HCT116 (cell line): ENCODE data around the gene CACNA1C. TPM values are rescaled to one million over a fixed set of nuclear protein-coding genes. Genes with fewer than 3 reads are reported as not detected.

Experiments
- ATAC-seq: fragments of 200-7000 bp; cut with Tn5 transposase; 2 replicates; pipeline ENCODE4 v1.9.1; 2020; ENCODE audit warnings: mild to moderate bottlenecking, moderate library complexity
- BruUV-seq: library from RNA; stranded (reverse); fragments of 400-500 nt; replicated peaks from 2 replicates; lab custom pipeline; 2021; lab: Mats Ljungman, UMichigan
- CTCF ChIA-PET: fragments of 300-600 bp; sonication (Branson Sonifier 250); formaldehyde crosslinking; loops from one replicate; lab custom pipeline; 2021; ENCODE audit warnings: antibody characterized with exemption; lab: Charles Lee
- POLR2A ChIA-PET: fragments of 300-600, 350-600 bp; sonication (Branson Sonifier 250); formaldehyde crosslinking; loops from one replicate; lab custom pipeline; 2021; ENCODE audit warnings: antibody characterized with exemption; lab: Charles Lee
- RAD21 ChIA-PET, 2 experiments: fragments of 300-600 bp; sonication (Branson Sonifier 250); formaldehyde crosslinking; loops; one replicate each; lab custom pipeline; 2023; ENCODE audit warnings: low total read pairs in 2 of 2; ENCODE audit not compliant: uncharacterized antibody in 2 of 2, unreplicated experiment in 2 of 2, low non-redundant PET in 1 of 2; lab: Charles Lee
- DNase-seq: peaks from one replicate; pipeline ENCODE4 v3.0.0-alpha.2; 2010; ENCODE audit warnings: low read depth, low spot score
- H2AFZ ChIP-seq: fragments of 200-600 bp; shearing (Covaris generic), sonication (generic); 2 replicates; pipeline ENCODE4 v1.6.1; 2017; ENCODE audit warnings: low read depth, mixed run types, mixed read lengths, antibody characterized with exemption, low read length; ENCODE audit not compliant: poor library complexity, severe bottlenecking
- H3K27ac ChIP-seq: 2 replicates; pipeline ENCODE4 v1.5.1; 2012; ENCODE audit warnings: low read depth, low read length
- H3K27me3 ChIP-seq: fragments of 200-600 bp; sonication (generic); 2 replicates; pipeline ENCODE4 v1.6.1; 2016; ENCODE audit warnings: mixed run types, low read length, mixed read lengths; ENCODE audit not compliant: insufficient read depth
- H3K36me3 ChIP-seq, 2 experiments: fragments of 200-500 bp in 1 of 2; fragments of 200-600 bp in 1 of 2; sonication (Bioruptor generic) in 1 of 2; sonication (generic) in 1 of 2; 2 replicates each; pipeline versions ENCODE4 v1.5.1 to v1.6.1; 2014 to 2016; ENCODE audit warnings: low read length in 2 of 2, inconsistent platforms in 1 of 2, mixed read lengths in 1 of 2, mixed run types in 1 of 2; ENCODE audit not compliant: insufficient read depth in 2 of 2, control insufficient read depth in 1 of 2
- H3K4me1 ChIP-seq, 2 experiments: fragments of 200-600 bp in 1 of 2; sonication (generic) in 1 of 2; 2 replicates each; pipeline versions ENCODE4 v1.5.1 to v1.6.1; 2012 to 2017; ENCODE audit warnings: low read length in 2 of 2, inconsistent platforms in 1 of 2, mild to moderate bottlenecking in 1 of 2, mixed read lengths in 1 of 2, mixed run types in 1 of 2, moderate library complexity in 1 of 2; ENCODE audit not compliant: insufficient read depth in 2 of 2, control insufficient read depth in 1 of 2
- H3K4me2 ChIP-seq: fragments of 200-600 bp; sonication (generic); 2 replicates; pipeline ENCODE4 v1.6.1; 2017; ENCODE audit warnings: mixed run types, low read length, mixed read lengths
- H3K4me3 ChIP-seq, 2 experiments: fragments of 200-600 bp in 1 of 2; sonication (generic) in 1 of 2; replicated peaks in 1 of 2; 2 replicates each; pipeline ENCODE4 v1.5.1; 2011 to 2016; ENCODE audit warnings: low read length in 2 of 2, control low read depth in 1 of 2, low read depth in 1 of 2, mild to moderate bottlenecking in 1 of 2, mixed read lengths in 1 of 2, mixed run types in 1 of 2
- H3K79me2 ChIP-seq: fragments of 200-600 bp; sonication (generic); 2 replicates; pipeline ENCODE4 v1.6.1; 2017; ENCODE audit warnings: mild to moderate bottlenecking, mixed run types, low read length, moderate library complexity, mixed read lengths; ENCODE audit not compliant: insufficient read depth
- H3K9ac ChIP-seq: fragments of 200-600 bp; sonication (generic); 2 replicates; pipeline ENCODE4 v1.6.1; 2016; ENCODE audit warnings: low read length, mixed read lengths
- H3K9me2 ChIP-seq: fragments of 200-600 bp; sonication (generic), shearing (Covaris generic); 2 replicates; pipeline ENCODE4 v1.6.1; 2017; ENCODE audit warnings: mixed run types, mild to moderate bottlenecking, moderate library complexity; ENCODE audit not compliant: insufficient read depth
- H3K9me3 ChIP-seq, 2 experiments: fragments of 200-500 bp in 1 of 2; fragments of 200-600 bp in 1 of 2; sonication (Bioruptor generic) in 1 of 2; sonication (generic) in 1 of 2; 2 replicates each; pipeline ENCODE4 v1.6.1; 2014 to 2017; ENCODE audit warnings: low read length in 2 of 2, mixed read lengths in 2 of 2, inconsistent platforms in 1 of 2, low read depth in 1 of 2, mild to moderate bottlenecking in 1 of 2, mixed run types in 1 of 2, moderate library complexity in 1 of 2; ENCODE audit not compliant: control insufficient read depth in 1 of 2, insufficient read depth in 1 of 2
- H4K20me1 ChIP-seq: fragments of 200-600 bp; sonication (generic), shearing (Covaris generic); 2 replicates; pipeline ENCODE4 v1.6.1; 2017; ENCODE audit warnings: mixed run types, mild to moderate bottlenecking, moderate library complexity; ENCODE audit not compliant: insufficient read depth
- CEBPB ChIP-seq: IDR thresholded peaks from 2 replicates; pipeline ENCODE4 v1.6.1; 2012; ENCODE audit warnings: low read depth
- EGR1 ChIP-seq: IDR thresholded peaks from 2 replicates; pipeline ENCODE4 v1.6.1; 2012; ENCODE audit warnings: low read depth
- EZH2 ChIP-seq: fragments of 200-600 bp; sonication (generic); IDR thresholded peaks from 2 replicates; pipeline ENCODE4 v1.6.1; 2017; ENCODE audit warnings: antibody characterized with exemption, mixed run types
- EZH2phosphoT487 ChIP-seq: fragments of 200-600 bp; IDR thresholded peaks from 2 replicates; pipeline ENCODE4 v1.6.1; 2018; ENCODE audit warnings: antibody characterized with exemption, borderline replicate concordance
- JUND ChIP-seq: IDR thresholded peaks from 2 replicates; pipeline ENCODE4 v1.6.1; 2012
- RAD21 ChIP-seq: IDR thresholded peaks from 2 replicates; pipeline ENCODE4 v1.6.1; 2012; ENCODE audit warnings: low read depth, mild to moderate bottlenecking
- SP1 ChIP-seq: IDR thresholded peaks from 2 replicates; pipeline ENCODE4 v1.6.1; 2012; ENCODE audit warnings: low read depth
- YY1 ChIP-seq: IDR thresholded peaks from 2 replicates; pipeline ENCODE4 v1.6.1; 2011; ENCODE audit warnings: low read length, low read depth, moderate library complexity, mild to moderate bottlenecking; ENCODE audit not compliant: insufficient replicate concordance; ENCODE audit errors: extremely low read depth
- ZNF274 ChIP-seq: fragments of 200-500 bp; sonication (Bioruptor generic); IDR thresholded peaks from 2 replicates; pipeline ENCODE4 v1.6.1; 2014; ENCODE audit warnings: mild to moderate bottlenecking, low read depth, low read length, inconsistent platforms
- intact Hi-C: fragments of 100-400 bp; cut with micrococcal nuclease; formaldehyde crosslinking; loops from 2 replicates; pipeline ENCODE4 v1.10.0; 2022
- total RNA-seq: library from RNA; stranded (reverse); gene quantifications from one replicate; pipeline ENCODE4 v1.2.1, GENCODE V29; 2021; ENCODE audit not compliant: unreplicated experiment
- TF ChIP-seq, protein P1 (sequence below): IDR thresholded peaks from 2 replicates; pipeline ENCODE4 v1.6.1; 2012
- TF ChIP-seq, protein P2 (sequence below): IDR thresholded peaks from 2 replicates; pipeline ENCODE4 v1.6.1; 2011; ENCODE audit warnings: mild to moderate bottlenecking, low read length, moderate library complexity; ENCODE audit not compliant: insufficient replicate concordance; ENCODE audit errors: extremely low read depth

CACNA1C gene
- total RNA-seq, 1 experiment from 2014 or later = 0.05 TPM

DNA sequence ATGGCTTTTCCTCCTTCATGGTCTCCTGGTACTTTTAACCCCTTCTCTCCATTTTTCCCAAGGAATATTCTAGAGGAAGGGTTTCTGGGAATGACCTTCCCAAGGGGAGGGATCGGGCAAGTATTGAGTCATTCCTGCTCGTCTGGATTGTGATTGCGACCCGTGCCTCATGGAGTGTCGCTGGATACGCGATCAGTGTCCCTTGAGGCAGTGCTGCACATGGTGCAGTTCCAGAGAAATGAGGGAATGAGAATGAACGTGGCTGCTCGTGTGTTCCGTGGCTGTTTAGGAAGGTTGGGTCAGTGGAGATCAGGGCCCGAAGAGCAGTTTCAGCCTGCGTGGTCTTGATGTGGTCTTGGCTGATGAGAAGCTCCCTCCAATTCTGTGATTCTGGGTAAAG, 234.4 kb downstream of the CACNA1C start:
- Histone ChIP-seq H2AFZ (no peak overlapping the region), H4K20me1 (no peaks in the 10 kb centered on the region), H3K4me1 (peaks cover 0 to 6% of the 10 kb centered on the region in 2 experiments; a peak in 1 of 4 replicates), H3K9me2 (no peaks in the 10 kb centered on the region), H3K27me3 (no peaks in the 10 kb centered on the region), H3K79me2 (no peaks in the 10 kb centered on the region), H3K4me2 (no peak overlapping the region), H3K36me3 (no peaks in the 10 kb centered on the region), H3K4me3 (no peak overlapping the region), H3K9me3 (no peaks in the 10 kb centered on the region), H3K27ac (no peak overlapping the region), H3K9ac (no peak overlapping the region)
- intact Hi-C loops = loop anchor here (10.0 kb wide), 1 partner anchor 298 kb away; no protein-coding TSS in a partner anchor
- ChIA-PET POLR2A (no interaction called here), RAD21 (no interaction called here), CTCF (interaction anchor here (1.3 kb wide), 1 partner anchor 227 kb away, joined by 3 read pairs; no protein-coding TSS in a partner anchor)
- DNase-seq (no peak), ATAC-seq (no peak)
- BruUV-seq = no TSS peak
- TF ChIP-seq, protein P1, sequence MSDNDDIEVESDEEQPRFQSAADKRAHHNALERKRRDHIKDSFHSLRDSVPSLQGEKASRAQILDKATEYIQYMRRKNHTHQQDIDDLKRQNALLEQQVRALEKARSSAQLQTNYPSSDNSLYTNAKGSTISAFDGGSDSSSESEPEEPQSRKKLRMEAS = no peak
- TF ChIP-seq JUND = no peak
- no peak for TF ChIP-seq YY1
- TF ChIP-seq, protein P2, sequence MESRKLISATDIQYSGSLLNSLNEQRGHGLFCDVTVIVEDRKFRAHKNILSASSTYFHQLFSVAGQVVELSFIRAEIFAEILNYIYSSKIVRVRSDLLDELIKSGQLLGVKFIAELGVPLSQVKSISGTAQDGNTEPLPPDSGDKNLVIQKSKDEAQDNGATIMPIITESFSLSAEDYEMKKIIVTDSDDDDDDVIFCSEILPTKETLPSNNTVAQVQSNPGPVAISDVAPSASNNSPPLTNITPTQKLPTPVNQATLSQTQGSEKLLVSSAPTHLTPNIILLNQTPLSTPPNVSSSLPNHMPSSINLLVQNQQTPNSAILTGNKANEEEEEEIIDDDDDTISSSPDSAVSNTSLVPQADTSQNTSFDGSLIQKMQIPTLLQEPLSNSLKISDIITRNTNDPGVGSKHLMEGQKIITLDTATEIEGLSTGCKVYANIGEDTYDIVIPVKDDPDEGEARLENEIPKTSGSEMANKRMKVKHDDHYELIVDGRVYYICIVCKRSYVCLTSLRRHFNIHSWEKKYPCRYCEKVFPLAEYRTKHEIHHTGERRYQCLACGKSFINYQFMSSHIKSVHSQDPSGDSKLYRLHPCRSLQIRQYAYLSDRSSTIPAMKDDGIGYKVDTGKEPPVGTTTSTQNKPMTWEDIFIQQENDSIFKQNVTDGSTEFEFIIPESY = no peak
- TF ChIP-seq EZH2phosphoT487 = no peak
- TF ChIP-seq SP1 = no peak
- no peak for TF ChIP-seq EZH2
- TF ChIP-seq RAD21 = no peak
- TF ChIP-seq EGR1 = no peak
- no peak for TF ChIP-seq CEBPB
- no peak for TF ChIP-seq ZNF274
